HEK293 (cell line): Measurements from ENCODE around the gene ABHD5.

ENCODE experiments used
- CTCF ChIA-PET: fragments of 350-600 bp; formaldehyde crosslinking; extraction: SDS; loops from one replicate; lab custom pipeline; 2021; ENCODE audit warnings: antibody characterized with exemption; lab: Yijun Ruan, JAX
- POLR2A ChIA-PET: fragments of 300-600 bp; formaldehyde crosslinking; extraction: SDS; loops from one replicate; lab custom pipeline; 2020; ENCODE audit warnings: antibody characterized with exemption, inconsistent platforms; lab: Yijun Ruan, JAX
- H3K27ac ChIP-seq: fragments of 200-500 bp; sonication (Bioruptor generic); 2 replicates; pipeline ENCODE4 v1.5.1; 2014; ENCODE audit warnings: low read depth, low read length, control low read depth, inconsistent platforms; ENCODE audit errors: extremely low read depth
- H3K36me3 ChIP-seq, 2 experiments: fragments of 200-500 bp in 1 of 2; sonication (Bioruptor generic) in 1 of 2; 1 replicate in 1 of 2; 2 replicates in 1 of 2; pipeline ENCODE4 v1.5.1; 2014 to 2017; ENCODE audit warnings: inconsistent platforms in 2 of 2, low read length in 2 of 2; ENCODE audit not compliant: control insufficient read depth in 2 of 2, insufficient read depth in 1 of 2
- H3K4me1 ChIP-seq: fragments of 200-500 bp; sonication (Bioruptor generic); 2 replicates; pipeline ENCODE4 v1.5.1; 2014; ENCODE audit warnings: mild to moderate bottlenecking, low read length, inconsistent platforms; ENCODE audit not compliant: control insufficient read depth, insufficient read depth
- H3K4me3 ChIP-seq: 2 replicates; pipeline ENCODE4 v1.5.1; 2011; ENCODE audit warnings: low read depth, mild to moderate bottlenecking, control low read depth, low read length, moderate library complexity
- H3K9me3 ChIP-seq: fragments of 200-500 bp; sonication (Bioruptor generic); 2 replicates; pipeline ENCODE4 v1.5.1; 2014; ENCODE audit warnings: low read depth, low read length, inconsistent platforms; ENCODE audit not compliant: control insufficient read depth, insufficient read depth
- GFI1B ChIP-seq: fragments of 450-650 bp; formaldehyde crosslinking; IDR thresholded peaks from 2 replicates; pipeline ENCODE4 v1.5.1; 2016; ENCODE audit warnings: missing biosample characterization, missing genetic modification characterization
- KLF9 ChIP-seq: fragments of 450-650 bp; formaldehyde crosslinking; IDR thresholded peaks from 2 replicates; pipeline ENCODE4 v1.5.1; 2016; ENCODE audit warnings: missing biosample characterization, missing genetic modification characterization, low read depth
- SP2 ChIP-seq: fragments of 450-650 bp; formaldehyde crosslinking; IDR thresholded peaks from 2 replicates; pipeline ENCODE4 v1.5.1; 2016; ENCODE audit warnings: missing biosample characterization, missing genetic modification characterization
- WT1 ChIP-seq: fragments of 450-650 bp; formaldehyde crosslinking; IDR thresholded peaks from 2 replicates; pipeline ENCODE4 v1.5.1; 2016; ENCODE audit warnings: missing biosample characterization, missing genetic modification characterization
- ZBTB20 ChIP-seq: fragments of 450-650 bp; formaldehyde crosslinking; IDR thresholded peaks from 2 replicates; pipeline ENCODE4 v1.5.1; 2016; ENCODE audit warnings: missing biosample characterization, missing genetic modification characterization
- ZEB2 ChIP-seq: fragments of 450-650 bp; formaldehyde crosslinking; IDR thresholded peaks from 2 replicates; pipeline ENCODE4 v1.5.1; 2016; ENCODE audit warnings: missing biosample characterization, missing genetic modification characterization
- ZNF223 ChIP-seq: fragments of 450-650 bp; formaldehyde crosslinking; IDR thresholded peaks from 2 replicates; pipeline ENCODE4 v1.5.1; 2016; ENCODE audit warnings: missing biosample characterization, missing genetic modification characterization
- ZNF239 ChIP-seq: fragments of 450-650 bp; formaldehyde crosslinking; IDR thresholded peaks from 2 replicates; pipeline ENCODE4 v1.5.1; 2016; ENCODE audit warnings: missing biosample characterization, missing genetic modification characterization
- ZNF24 ChIP-seq: fragments of 450-650 bp; formaldehyde crosslinking; IDR thresholded peaks from 2 replicates; pipeline ENCODE4 v1.5.1; 2016; ENCODE audit warnings: missing biosample characterization, missing genetic modification characterization
- ZNF302 ChIP-seq: fragments of 450-650 bp; formaldehyde crosslinking; IDR thresholded peaks from 2 replicates; pipeline ENCODE4 v1.5.1; 2016; ENCODE audit warnings: missing biosample characterization, missing genetic modification characterization, low read depth
- ZNF544 ChIP-seq: fragments of 450-650 bp; formaldehyde crosslinking; IDR thresholded peaks from 2 replicates; pipeline ENCODE4 v1.5.0; 2017; ENCODE audit warnings: missing biosample characterization, missing genetic modification characterization
- ZNF610 ChIP-seq: fragments of 450-650 bp; formaldehyde crosslinking; IDR thresholded peaks from 2 replicates; pipeline ENCODE4 v1.5.1; 2016; ENCODE audit warnings: missing biosample characterization, missing genetic modification characterization, borderline replicate concordance
- ZNF776 ChIP-seq: fragments of 450-650 bp; formaldehyde crosslinking; IDR thresholded peaks from 2 replicates; pipeline ENCODE4 v1.5.0; 2017; ENCODE audit warnings: missing biosample characterization, missing genetic modification characterization, borderline replicate concordance
- ZNF830 ChIP-seq: fragments of 450-650 bp; IDR thresholded peaks from 2 replicates; pipeline ENCODE4 v1.5.0; 2018; ENCODE audit warnings: missing biosample characterization, missing genetic modification characterization, low read depth, mild to moderate bottlenecking, moderate library complexity
- TF ChIP-seq, protein P1 (sequence below): fragments of 450-650 bp; formaldehyde crosslinking; IDR thresholded peaks from 2 replicates; pipeline ENCODE4 v1.5.1; 2016; ENCODE audit warnings: missing biosample characterization, missing genetic modification characterization, low read depth
- TF ChIP-seq, protein P2 (sequence below): fragments of 450-650 bp; formaldehyde crosslinking; IDR thresholded peaks from 2 replicates; pipeline ENCODE4 v1.5.1; 2017; ENCODE audit warnings: missing biosample characterization, missing genetic modification characterization
- TF ChIP-seq, protein P3 (sequence below): fragments of 450-650 bp; formaldehyde crosslinking; optimal IDR thresholded peaks from 2 replicates; pipeline ENCODE3; 2016; ENCODE audit warnings: missing biosample characterization, mild to moderate bottlenecking, missing genetic modification characterization
- TF ChIP-seq, protein P4 (sequence below): fragments of 450-650 bp; formaldehyde crosslinking; IDR thresholded peaks from 2 replicates; pipeline ENCODE4 v1.5.1; 2016; ENCODE audit warnings: missing biosample characterization, missing genetic modification characterization
- TF ChIP-seq, protein P5 (sequence below): fragments of 450-650 bp; formaldehyde crosslinking; IDR thresholded peaks from 2 replicates; pipeline ENCODE4 v1.5.1; 2016; ENCODE audit warnings: missing biosample characterization, missing genetic modification characterization

ABHD5 gene

DNA sequence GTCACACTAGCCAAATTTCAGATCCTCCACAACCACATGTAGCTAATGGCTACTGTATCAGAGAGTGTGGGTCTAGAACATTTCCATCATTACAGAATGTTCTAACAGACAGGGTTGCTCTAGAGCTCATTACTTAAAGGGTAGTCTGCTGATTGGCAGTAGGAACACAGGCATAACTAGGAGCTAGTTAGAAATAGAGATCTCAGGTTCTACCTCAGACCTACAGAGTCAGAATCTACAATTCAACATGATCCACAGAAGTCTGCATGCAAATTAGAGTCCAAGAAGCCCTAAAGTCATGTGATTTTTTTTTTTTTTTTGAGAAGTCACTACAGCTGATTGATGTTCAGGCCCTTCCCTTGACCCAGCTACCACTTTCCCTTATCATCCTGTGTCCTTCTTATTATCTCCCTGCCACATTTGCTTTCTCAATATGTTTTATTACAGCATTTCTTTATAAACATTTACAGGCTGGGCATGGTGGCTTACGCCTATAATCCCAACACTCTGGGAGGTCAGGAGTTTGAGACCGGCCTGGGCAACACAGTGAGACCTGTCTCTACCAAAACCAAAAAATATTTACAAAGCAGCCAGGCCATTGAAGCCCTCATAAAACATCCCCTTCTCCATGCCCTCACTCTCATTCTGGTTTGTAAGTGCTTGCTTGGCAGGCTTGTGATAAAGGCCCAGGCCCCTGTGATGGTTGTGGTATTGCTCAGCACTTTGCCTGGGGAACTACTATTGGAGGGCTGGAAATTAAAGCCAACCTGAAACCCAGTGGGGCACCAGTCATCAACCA, 3.8 kb upstream of the ABHD5 start:
- Histone ChIP-seq H3K4me3 (no peak overlapping the region), H3K36me3 (no peaks in the 10 kb centered on the region), H3K9me3 (no peaks in the 10 kb centered on the region), H3K27ac (no peak overlapping the region), H3K4me1 (no peaks in the 10 kb centered on the region)
- no peak for TF ChIP-seq SP2 (tag by site-specific recombination)
- no peak for TF ChIP-seq ZNF830
- TF ChIP-seq, protein P1, sequence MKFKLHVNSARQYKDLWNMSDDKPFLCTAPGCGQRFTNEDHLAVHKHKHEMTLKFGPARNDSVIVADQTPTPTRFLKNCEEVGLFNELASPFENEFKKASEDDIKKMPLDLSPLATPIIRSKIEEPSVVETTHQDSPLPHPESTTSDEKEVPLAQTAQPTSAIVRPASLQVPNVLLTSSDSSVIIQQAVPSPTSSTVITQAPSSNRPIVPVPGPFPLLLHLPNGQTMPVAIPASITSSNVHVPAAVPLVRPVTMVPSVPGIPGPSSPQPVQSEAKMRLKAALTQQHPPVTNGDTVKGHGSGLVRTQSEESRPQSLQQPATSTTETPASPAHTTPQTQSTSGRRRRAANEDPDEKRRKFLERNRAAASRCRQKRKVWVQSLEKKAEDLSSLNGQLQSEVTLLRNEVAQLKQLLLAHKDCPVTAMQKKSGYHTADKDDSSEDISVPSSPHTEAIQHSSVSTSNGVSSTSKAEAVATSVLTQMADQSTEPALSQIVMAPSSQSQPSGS (tag by site-specific recombination) = no peak
- TF ChIP-seq WT1 (tag by site-specific recombination) = no peak
- TF ChIP-seq ZNF544 (tag by site-specific recombination) = no peak
- no peak for TF ChIP-seq ZEB2 (tag by site-specific recombination)
- no peak for TF ChIP-seq ZNF610 (tag by site-specific recombination)
- TF ChIP-seq ZNF776 (tag by site-specific recombination) = no peak
- TF ChIP-seq, protein P2, sequence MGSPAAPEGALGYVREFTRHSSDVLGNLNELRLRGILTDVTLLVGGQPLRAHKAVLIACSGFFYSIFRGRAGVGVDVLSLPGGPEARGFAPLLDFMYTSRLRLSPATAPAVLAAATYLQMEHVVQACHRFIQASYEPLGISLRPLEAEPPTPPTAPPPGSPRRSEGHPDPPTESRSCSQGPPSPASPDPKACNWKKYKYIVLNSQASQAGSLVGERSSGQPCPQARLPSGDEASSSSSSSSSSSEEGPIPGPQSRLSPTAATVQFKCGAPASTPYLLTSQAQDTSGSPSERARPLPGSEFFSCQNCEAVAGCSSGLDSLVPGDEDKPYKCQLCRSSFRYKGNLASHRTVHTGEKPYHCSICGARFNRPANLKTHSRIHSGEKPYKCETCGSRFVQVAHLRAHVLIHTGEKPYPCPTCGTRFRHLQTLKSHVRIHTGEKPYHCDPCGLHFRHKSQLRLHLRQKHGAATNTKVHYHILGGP (tag by site-specific recombination) = no peak
- no peak for TF ChIP-seq ZBTB20 (tag by site-specific recombination)
- no peak for TF ChIP-seq ZNF302 (tag by site-specific recombination)
- TF ChIP-seq ZNF223 (tag by site-specific recombination) = no peak
- TF ChIP-seq ZNF24 (tag by site-specific recombination) = no peak
- no peak for TF ChIP-seq GFI1B (tag by site-specific recombination)
- TF ChIP-seq, protein P3, sequence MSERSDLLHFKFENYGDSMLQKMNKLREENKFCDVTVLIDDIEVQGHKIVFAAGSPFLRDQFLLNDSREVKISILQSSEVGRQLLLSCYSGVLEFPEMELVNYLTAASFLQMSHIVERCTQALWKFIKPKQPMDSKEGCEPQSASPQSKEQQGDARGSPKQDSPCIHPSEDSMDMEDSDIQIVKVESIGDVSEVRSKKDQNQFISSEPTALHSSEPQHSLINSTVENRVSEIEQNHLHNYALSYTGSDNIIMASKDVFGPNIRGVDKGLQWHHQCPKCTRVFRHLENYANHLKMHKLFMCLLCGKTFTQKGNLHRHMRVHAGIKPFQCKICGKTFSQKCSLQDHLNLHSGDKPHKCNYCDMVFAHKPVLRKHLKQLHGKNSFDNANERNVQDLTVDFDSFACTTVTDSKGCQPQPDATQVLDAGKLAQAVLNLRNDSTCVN = no peak
- POLR2A ChIA-PET = interaction anchor here (0.6 kb wide), 1 partner anchor 65 kb away, joined by 5 read pairs; the partner anchor contains the start of gene ANO10
- CTCF ChIA-PET = no interaction called here

DNA sequence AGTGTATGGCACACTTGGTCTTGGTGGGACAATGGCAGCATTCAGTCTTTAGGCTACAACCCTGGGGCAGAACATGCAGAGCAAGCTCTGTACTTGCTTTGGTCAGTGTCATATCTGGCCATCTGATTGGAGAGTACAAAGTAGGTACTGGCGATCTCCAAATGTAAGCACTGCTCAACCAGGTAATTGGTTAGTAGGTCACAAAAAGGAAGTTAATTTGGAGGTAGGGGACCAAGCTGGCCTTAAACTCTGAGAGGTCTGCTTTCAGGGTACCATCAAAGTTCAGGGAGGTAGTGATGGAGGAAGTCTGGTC, 3.3 kb upstream of the ABHD5 start:
- no peaks in the 10 kb centered on the region for H3K36me3 ChIP-seq
- ChIA-PET POLR2A (interaction anchor here (0.6 kb wide), 1 partner anchor 66 kb away, joined by 5 read pairs; the partner anchor contains the start of gene ANO10), CTCF (no interaction called here)
- TF ChIP-seq KLF9 (tag by site-specific recombination) (no peak), ZNF239 (no peak)
- TF ChIP-seq, protein P4, sequence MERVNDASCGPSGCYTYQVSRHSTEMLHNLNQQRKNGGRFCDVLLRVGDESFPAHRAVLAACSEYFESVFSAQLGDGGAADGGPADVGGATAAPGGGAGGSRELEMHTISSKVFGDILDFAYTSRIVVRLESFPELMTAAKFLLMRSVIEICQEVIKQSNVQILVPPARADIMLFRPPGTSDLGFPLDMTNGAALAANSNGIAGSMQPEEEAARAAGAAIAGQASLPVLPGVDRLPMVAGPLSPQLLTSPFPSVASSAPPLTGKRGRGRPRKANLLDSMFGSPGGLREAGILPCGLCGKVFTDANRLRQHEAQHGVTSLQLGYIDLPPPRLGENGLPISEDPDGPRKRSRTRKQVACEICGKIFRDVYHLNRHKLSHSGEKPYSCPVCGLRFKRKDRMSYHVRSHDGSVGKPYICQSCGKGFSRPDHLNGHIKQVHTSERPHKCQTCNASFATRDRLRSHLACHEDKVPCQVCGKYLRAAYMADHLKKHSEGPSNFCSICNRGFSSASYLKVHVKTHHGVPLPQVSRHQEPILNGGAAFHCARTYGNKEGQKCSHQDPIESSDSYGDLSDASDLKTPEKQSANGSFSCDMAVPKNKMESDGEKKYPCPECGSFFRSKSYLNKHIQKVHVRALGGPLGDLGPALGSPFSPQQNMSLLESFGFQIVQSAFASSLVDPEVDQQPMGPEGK (tag by site-specific recombination) = no peak
- TF ChIP-seq, protein P5, sequence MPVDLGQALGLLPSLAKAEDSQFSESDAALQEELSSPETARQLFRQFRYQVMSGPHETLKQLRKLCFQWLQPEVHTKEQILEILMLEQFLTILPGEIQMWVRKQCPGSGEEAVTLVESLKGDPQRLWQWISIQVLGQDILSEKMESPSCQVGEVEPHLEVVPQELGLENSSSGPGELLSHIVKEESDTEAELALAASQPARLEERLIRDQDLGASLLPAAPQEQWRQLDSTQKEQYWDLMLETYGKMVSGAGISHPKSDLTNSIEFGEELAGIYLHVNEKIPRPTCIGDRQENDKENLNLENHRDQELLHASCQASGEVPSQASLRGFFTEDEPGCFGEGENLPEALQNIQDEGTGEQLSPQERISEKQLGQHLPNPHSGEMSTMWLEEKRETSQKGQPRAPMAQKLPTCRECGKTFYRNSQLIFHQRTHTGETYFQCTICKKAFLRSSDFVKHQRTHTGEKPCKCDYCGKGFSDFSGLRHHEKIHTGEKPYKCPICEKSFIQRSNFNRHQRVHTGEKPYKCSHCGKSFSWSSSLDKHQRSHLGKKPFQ = no peak
- no peaks in the 10 kb centered on the region for H3K9me3 ChIP-seq
- no peak overlapping the region for H3K4me3 ChIP-seq
- H3K27ac ChIP-seq = no peak overlapping the region
- H3K4me1 ChIP-seq = no peaks in the 10 kb centered on the region
